GM23338 (cell line): ENCODE results near the gene TTC33. TPM values are rescaled to one million over a fixed set of nuclear protein-coding genes. Genes with fewer than 3 reads are reported as not detected.
A peak's percentile ranks its signal among the peaks of the same experiment; 100 is the strongest.

Source experiments
- ATAC-seq: fragments of 200-7000 bp; cut with Tn5 transposase; 3 replicates; pipeline ENCODE4 v1.9.1; 2020
- DNase-seq: peaks from one replicate; pipeline ENCODE4 v3.0.0-alpha.2; 2015; ENCODE audit warnings: low spot score
- H2AFZ ChIP-seq: fragments of 200-600 bp; sonication (generic); 2 replicates; pipeline ENCODE4 v1.8.0; 2016; ENCODE audit warnings: antibody characterized with exemption, mild to moderate bottlenecking, moderate library complexity
- H3F3A ChIP-seq: fragments of 200-600 bp; sonication (generic); replicated peaks from 2 replicates; pipeline ENCODE4 v1.8.0; 2017; ENCODE audit warnings: antibody characterized with exemption, mixed run types, low read depth
- H3K27ac ChIP-seq: fragments of 200-600 bp; sonication (generic); 2 replicates; pipeline ENCODE4 v1.6.1; 2016; ENCODE audit warnings: low read depth
- H3K27me3 ChIP-seq: fragments of 200-600 bp; sonication (generic); 2 replicates; pipeline ENCODE4 v1.8.0; 2016; ENCODE audit warnings: mild to moderate bottlenecking, mixed run types, moderate library complexity; ENCODE audit not compliant: insufficient read depth
- H3K36me3 ChIP-seq: fragments of 200-600 bp; sonication (generic); 2 replicates; pipeline ENCODE4 v1.8.0; 2016; ENCODE audit warnings: mild to moderate bottlenecking; ENCODE audit not compliant: insufficient read depth
- H3K4me1 ChIP-seq: fragments of 200-600 bp; sonication (generic); 2 replicates; pipeline ENCODE4 v1.8.0; 2016; ENCODE audit warnings: mild to moderate bottlenecking, moderate library complexity; ENCODE audit not compliant: insufficient read depth
- H3K4me2 ChIP-seq: fragments of 200-600 bp; sonication (generic); 2 replicates; pipeline ENCODE4 v1.7.1; 2017; ENCODE audit warnings: mixed run types
- H3K4me3 ChIP-seq: fragments of 200-600 bp; sonication (generic); 2 replicates; pipeline ENCODE4 v1.6.1; 2016; ENCODE audit warnings: mixed run types
- H3K79me2 ChIP-seq: fragments of 200-600 bp; sonication (generic); replicated peaks from 2 replicates; pipeline ENCODE4 v1.8.0; 2017; ENCODE audit warnings: mild to moderate bottlenecking; ENCODE audit not compliant: insufficient read depth
- H3K9me2 ChIP-seq: fragments of 200-600 bp; sonication (generic); 2 replicates; pipeline ENCODE4 v1.8.0; 2017; ENCODE audit not compliant: insufficient read depth
- H4K20me1 ChIP-seq: fragments of 200-600 bp; sonication (generic); replicated peaks from 2 replicates; pipeline ENCODE4 v1.8.0; 2017; ENCODE audit warnings: mild to moderate bottlenecking; ENCODE audit not compliant: insufficient read depth
- H3K27ac Mint-ChIP-seq: 2 replicates; pipeline ENCODE4 v1.8.0; 2020; ENCODE audit warnings: inconsistent platforms, mild to moderate bottlenecking, moderate library complexity, mixed read lengths
- H3K27me3 Mint-ChIP-seq: 3 replicates; pipeline ENCODE4 v1.8.0; 2022; ENCODE audit warnings: low read depth, mild to moderate bottlenecking, moderate library complexity, mixed read lengths, inconsistent platforms; ENCODE audit not compliant: insufficient read depth, poor library complexity
- H3K36me3 Mint-ChIP-seq: 3 replicates; pipeline ENCODE4 v1.8.0; 2021; ENCODE audit warnings: low read depth, mild to moderate bottlenecking, inconsistent platforms, moderate library complexity, mixed read lengths
- H3K4me1 Mint-ChIP-seq: 3 replicates; pipeline ENCODE4 v1.8.0; 2020; ENCODE audit warnings: mild to moderate bottlenecking, inconsistent platforms, mixed read lengths
- H3K4me3 Mint-ChIP-seq: 3 replicates; pipeline ENCODE4 v1.8.0; 2021; ENCODE audit warnings: moderate library complexity, mild to moderate bottlenecking, inconsistent platforms, mixed read lengths
- H3K9me3 Mint-ChIP-seq: 3 replicates; pipeline ENCODE4 v1.8.0; 2020; ENCODE audit warnings: moderate library complexity, mild to moderate bottlenecking, inconsistent platforms, mixed read lengths
- CREB1 ChIP-seq: fragments of 250-450 bp; sonication (Bioruptor Pico); IDR thresholded peaks from 2 replicates; pipeline ENCODE4 v1.5.0; 2020; ENCODE audit warnings: low read depth, mild to moderate bottlenecking, moderate library complexity
- CTCF ChIP-seq, 2 experiments: fragments of 200-600 bp in 1 of 2; sonication (generic) in 1 of 2; conservative IDR thresholded peaks; 2 replicates each; pipeline versions ENCODE4 v1.5.1 to v1.6.1; 2016 to 2017; ENCODE audit warnings: antibody characterized with exemption in 2 of 2, low read depth in 2 of 2, mild to moderate bottlenecking in 2 of 2, moderate library complexity in 1 of 2
- EZH2 ChIP-seq: fragments of 200-600 bp; sonication (generic); IDR thresholded peaks from one replicate; pipeline ENCODE4 v1.8.0; 2017; ENCODE audit warnings: antibody characterized with exemption, mild to moderate bottlenecking, low read depth; ENCODE audit not compliant: unreplicated experiment
- EZH2phosphoT487 ChIP-seq: fragments of 200-600 bp; sonication (generic); IDR thresholded peaks from one replicate; pipeline ENCODE4 v1.8.1; 2018; ENCODE audit warnings: antibody characterized with exemption; ENCODE audit not compliant: unreplicated experiment
- NANOG ChIP-seq: IDR thresholded peaks from 2 replicates; pipeline ENCODE4 v1.6.1; 2016; ENCODE audit warnings: antibody characterized with exemption, borderline replicate concordance
- POLR2AphosphoS5 ChIP-seq: IDR thresholded peaks from 2 replicates; pipeline ENCODE4 v1.6.1; 2016; ENCODE audit warnings: antibody characterized with exemption, low read depth
- ZNF114 ChIP-seq: fragments of 250-450 bp; sonication (Bioruptor Pico); IDR thresholded peaks from 2 replicates; pipeline ENCODE4 v1.5.0; 2020; ENCODE audit warnings: mild to moderate bottlenecking, moderate library complexity
- polyA plus RNA-seq: library from polyadenylated mRNA; unstranded; fragments of >200 nt; fragmentation: Nextera tagmentation; extraction: Ambion mirVana; gene quantifications from 2 replicates; pipeline ENCODE4 v1.2.1, GENCODE V29; 2016
- total RNA-seq: library from RNA; depleted of rRNA; stranded (reverse); fragments of >200 nt; shearing (Covaris generic); gene quantifications from 2 replicates; pipeline ENCODE4 v1.2.3, GENCODE V29; 2014

TTC33 gene
- total and polyA plus RNA-seq, 2 experiments from 2014 or later, result 4.1 to 11.5 TPM

GRCh38 chr5:40680741-40681362, 74.9 kb downstream of the TTC33 start:
- peak overlapping the region; percentile 86 for H3K4me2 ChIP-seq
- Mint-ChIP-seq H3K9me3 (peaks cover 2% of the 10 kb centered on the region; the same call in 1 of the 3 replicates), H3K4me3 (peak overlapping the region; percentile 86), H3K36me3 (no peaks in the 10 kb centered on the region), H3K27ac (no peak overlapping the region), H3K27me3 (peaks cover 38% of the 10 kb centered on the region), H3K4me1 (peaks cover 35% of the 10 kb centered on the region)
- TF ChIP-seq CREB1 (CRISPR knock-in tag), result no peak
- TF ChIP-seq CTCF (conservative IDR thresholded peaks at IDR 0.05; ENCODE audit: low read depth in 2 of 2), result peak; percentile 25 to 43; a peak in 2 of 4 replicates
- no peak for TF ChIP-seq NANOG
- TF ChIP-seq EZH2phosphoT487, result peak; percentile 18
- no peak for TF ChIP-seq ZNF114 (CRISPR knock-in tag)
- peak overlapping the region; percentile 57 for H3K4me3 ChIP-seq
- no peaks in the 10 kb centered on the region for H3K36me3 ChIP-seq
- 0 out of 2 replicates have a peak, but pooled peaks cover 9% of the 10 kb centered on the region for H3F3A ChIP-seq
- DNase-seq (peak; percentile 42), ATAC-seq (peak; percentile 10)
- H3K27ac ChIP-seq, result no peak overlapping the region
- H4K20me1 ChIP-seq, result peaks cover 5% of the 10 kb centered on the region; the same call in 1 of the 2 replicates
- H3K27me3 ChIP-seq, result peaks cover 51% of the 10 kb centered on the region
- H3K9me2 ChIP-seq, result no peaks in the 10 kb centered on the region
- H3K79me2 ChIP-seq, result no peaks in the 10 kb centered on the region
- H3K4me1 ChIP-seq, result peaks cover 17% of the 10 kb centered on the region
- H2AFZ ChIP-seq, result peak overlapping the region; percentile 97

- Mint-ChIP-seq H3K4me1 (peaks cover 35% of the 10 kb centered on the region), H3K4me3 (peak within 1 kb of the TSS; percentile 86), H3K27me3 (peaks cover 38% of the 10 kb centered on the region), H3K9me3 (peaks cover 2% of the 10 kb centered on the region; the same call in 1 of the 3 replicates), H3K36me3 (no peaks in the 10 kb centered on the region), H3K27ac (peak within 1 kb of the TSS; percentile 76)
- ATAC-seq, result peak; percentile 52
- TF ChIP-seq POLR2AphosphoS5 (peak; percentile 71), EZH2phosphoT487 (no peak), EZH2 (peak; percentile 69)
- H3K27ac ChIP-seq, result peak within 1 kb of the TSS; percentile 60
- peaks cover 51% of the 10 kb centered on the region for H3K27me3 ChIP-seq
- H3K4me2 ChIP-seq, result peak within 1 kb of the TSS; percentile 86
- H3K4me1 ChIP-seq, result peaks cover 17% of the 10 kb centered on the region
- 0 out of 2 replicates have a peak, but pooled peaks cover 9% of the 10 kb centered on the region for H3F3A ChIP-seq
- H3K36me3 ChIP-seq, result no peaks in the 10 kb centered on the region
- peak within 1 kb of the TSS; percentile 97 for H2AFZ ChIP-seq
- DNase-seq, result peak; percentile 52
- H3K4me3 ChIP-seq, result peak within 1 kb of the TSS; percentile 57
- peaks cover 5% of the 10 kb centered on the region; the same call in 1 of the 2 replicates for H4K20me1 ChIP-seq
- H3K79me2 ChIP-seq, result no peaks in the 10 kb centered on the region
- H3K9me2 ChIP-seq, result no peaks in the 10 kb centered on the region
Observed at GRCh38 chr5:40679913-40680681, 75.7 kb downstream of the TTC33 start, which contains the start of gene PTGER4. TSS of gene PTGER4 (plus strand) at chr5:40679915. CDS start at chr5:40680994, 1,079 bp downstream.
